NAMALWA (cell line): Measurements from ENCODE around the gene NTNG2.

Experiments used
- DNase-seq: peaks from one replicate; pipeline ENCODE4 v3.0.0-alpha.2; 2015; ENCODE audit warnings: low spot score

The NTNG2 gene

DNA sequence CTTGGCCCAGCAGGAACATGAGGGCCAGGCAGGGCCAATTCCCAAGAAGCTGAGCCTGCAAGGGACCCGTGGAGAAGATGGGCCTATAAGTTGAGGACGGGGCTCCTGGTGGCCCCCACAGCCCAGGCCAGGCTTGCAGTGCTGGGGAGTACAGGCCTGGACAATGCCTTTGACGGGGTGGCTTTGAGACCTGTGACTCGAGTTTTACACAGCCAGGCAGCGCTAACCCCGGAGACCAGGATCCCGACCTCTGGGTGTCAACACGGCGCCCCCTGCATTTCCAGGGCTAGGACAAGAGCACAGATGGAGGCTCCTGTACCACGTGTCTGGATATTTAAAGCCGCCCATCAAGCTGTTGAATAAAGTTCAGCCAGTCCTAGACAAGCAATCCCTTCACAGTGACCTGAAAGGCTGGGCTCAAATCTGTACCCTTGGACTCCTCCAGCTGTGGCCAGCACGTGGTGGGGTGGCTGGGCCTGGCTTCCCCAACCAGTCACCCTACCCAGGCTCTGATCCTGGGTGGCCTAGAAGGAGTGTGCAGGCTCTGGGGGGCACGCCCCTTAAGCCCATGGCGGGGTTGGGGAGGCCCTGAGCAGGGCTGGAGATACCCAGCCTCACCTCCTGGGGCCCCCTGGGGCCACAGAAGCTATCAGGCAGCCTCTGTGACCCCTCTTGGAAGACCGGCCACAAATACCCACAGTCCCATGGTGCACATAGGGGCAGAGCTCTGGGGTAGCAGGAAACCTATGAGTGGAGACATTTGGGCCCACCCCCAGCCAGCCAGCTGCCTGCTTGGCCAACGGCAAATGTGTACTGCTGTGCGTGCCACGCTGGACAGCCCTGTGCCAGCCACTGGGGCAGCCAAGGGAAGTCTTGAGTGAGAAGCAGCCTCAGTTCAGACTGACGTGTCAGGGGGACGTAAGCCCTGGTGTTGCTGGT lies 88.7 kb downstream of the NTNG2 start:
- no peak for DNase-seq

DNA sequence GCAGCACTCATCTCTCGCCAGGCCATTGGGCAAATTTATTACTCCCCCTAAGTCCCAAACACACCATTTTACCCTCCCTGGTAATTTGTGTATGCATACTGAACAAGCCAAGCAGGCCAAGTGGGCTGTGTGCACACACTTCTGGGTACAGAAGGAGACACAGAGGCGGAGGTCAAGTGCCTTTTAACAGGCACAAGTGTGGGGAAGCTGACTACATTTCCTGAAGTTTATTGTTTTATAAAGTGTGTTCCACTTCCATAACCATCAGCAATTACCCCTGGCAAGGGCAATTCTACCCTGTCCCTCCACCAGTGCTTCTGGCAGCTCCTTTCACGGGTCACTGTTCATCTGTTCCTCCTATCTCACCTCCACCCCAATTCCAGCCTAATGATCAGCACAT lies 99.0 kb downstream of the NTNG2 start:
- DNase-seq, result no peak

DNA sequence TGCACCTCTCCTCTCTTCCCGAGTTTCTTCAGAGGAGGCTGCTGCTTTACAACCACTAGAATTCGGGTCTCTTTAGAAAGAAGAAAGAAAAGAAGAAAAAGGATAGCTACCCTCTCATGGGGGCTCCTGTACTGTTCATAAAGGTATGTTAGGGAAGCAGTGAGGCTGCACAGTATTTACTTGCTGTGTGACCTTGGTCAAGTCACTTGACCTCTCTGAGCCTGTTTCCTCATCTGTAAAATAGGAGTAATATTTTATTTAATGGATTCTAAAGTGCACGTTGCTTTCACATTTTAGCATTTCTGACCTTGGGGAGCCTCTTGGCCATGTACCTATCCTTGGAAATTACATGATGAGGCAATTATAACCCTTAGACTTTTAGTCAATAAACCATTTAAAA lies 104.2 kb downstream of the NTNG2 start:
- no peak for DNase-seq

DNA sequence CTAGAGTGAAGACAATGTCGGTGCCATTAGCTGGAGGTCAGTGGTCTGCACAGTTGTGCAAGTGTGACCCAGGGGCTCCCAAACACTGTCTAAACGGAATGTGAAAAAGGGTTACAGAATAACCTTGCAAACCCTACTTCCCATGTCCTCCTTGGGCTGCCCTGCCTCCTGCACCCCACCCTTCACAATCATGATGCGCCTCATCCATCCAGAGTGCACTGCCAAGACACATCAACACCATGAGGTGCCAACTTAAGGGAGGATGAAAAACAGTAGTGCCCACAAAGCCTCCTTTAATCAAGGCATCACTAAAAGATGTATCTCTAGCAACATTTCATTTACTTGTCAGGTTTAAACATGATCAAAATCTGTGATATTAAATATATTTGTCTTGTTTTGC lies 105.8 kb downstream of the NTNG2 start:
- no peak for DNase-seq

DNA sequence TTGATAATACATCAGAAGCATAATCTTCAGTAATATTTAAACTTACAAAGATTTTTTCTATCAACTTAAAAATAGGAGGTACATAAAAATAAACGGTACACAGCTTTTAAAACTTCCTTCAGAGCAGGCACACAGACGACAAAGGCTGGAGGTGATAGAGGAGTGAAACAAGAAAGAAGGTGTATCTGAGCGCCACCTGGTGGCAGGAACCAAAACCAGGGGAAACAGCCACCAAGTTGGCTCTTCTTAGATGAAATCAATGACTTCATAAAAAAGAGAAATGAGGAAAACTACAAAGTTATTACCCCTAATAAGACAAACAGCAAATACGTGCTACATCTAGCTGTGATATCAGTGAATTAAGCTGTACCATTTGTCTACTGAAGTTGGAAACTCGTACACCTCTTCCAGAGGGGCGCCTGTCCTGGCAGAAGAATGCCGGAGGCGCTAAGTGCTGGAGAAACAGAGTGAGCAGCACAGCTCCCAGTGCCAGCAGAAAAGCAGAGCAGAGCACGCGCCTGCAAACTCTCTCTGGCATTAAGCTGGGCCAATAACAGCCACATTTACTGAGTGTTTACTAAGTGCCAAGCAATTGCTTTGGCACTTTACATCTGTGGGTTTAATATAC lies 107.0 kb downstream of the NTNG2 start:
- DNase-seq, result peak; percentile 83

DNA sequence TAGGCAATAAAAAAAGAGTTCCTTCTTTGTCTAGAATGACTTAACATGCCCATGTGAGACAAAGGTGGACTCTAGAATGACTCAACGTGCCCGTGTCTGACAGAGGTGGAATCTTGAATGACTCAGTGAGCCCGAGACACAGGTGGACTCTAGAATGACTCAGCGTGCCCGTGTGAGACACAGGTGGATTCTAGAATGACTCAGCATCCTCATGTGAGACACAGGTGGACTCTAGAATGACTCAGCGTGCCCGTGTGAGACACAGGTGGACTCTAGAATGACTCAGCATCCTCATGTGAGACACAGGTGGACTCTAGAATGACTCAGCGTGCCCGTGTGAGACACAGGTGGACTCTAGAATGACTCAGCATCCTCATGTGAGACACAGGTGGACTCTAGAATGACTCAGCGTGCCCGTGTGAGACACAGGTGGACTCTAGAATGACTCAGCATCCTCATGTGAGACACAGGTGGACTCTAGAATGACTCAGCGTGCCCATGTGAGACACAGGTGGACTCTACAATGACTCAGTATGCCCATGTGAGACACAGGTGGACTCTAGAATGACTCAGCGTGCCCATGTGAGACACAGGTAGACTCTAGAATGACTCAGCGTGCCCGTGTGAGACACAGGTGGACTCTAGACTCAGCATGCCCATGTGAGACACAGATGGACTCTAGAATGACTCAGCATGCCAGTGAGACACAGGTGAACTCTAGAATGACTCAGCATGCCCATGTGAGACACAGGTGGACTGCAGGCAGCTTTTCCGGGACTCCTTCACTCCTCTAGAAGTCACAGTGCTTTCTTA lies 108.1 kb downstream of the NTNG2 start:
- peak; percentile 23 for DNase-seq

DNA sequence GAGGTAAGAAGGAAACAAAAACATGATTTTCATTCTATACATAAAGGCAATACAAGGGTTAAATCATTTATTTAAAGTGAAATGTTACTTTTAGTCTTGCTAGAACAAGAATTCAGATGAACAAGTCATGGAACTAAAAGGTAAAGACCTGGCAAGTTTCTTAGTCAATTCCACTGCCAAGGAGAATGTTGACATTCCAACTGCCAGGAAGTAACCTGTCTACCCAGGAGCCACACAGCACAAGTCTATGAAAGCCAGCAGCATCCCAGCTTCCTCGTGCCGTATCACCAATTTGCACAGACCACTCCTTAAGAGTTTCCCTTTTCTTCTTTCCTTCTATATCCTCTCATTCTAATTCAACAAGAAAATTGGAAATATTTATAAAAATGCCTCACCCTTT lies 113.0 kb downstream of the NTNG2 start:
- no peak for DNase-seq

DNA sequence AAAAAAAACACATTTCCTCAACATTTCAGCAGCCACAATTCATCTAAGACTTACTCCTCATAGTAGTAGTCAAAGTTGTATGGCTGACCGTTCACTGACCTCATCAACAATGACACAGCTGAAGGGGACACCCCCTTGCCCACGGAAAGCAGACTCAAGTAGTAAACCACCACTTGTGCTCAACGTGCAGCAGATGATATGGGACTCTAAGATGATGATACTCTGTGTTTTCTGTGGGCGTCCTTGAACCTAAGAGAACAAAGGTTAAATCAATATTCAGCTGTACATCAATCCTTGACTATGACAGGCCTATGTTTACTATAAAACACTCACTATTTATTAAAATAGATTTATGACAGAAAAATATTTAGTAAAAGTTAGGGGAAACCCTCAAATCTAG lies 121.3 kb downstream of the NTNG2 start:
- no peak for DNase-seq

DNA sequence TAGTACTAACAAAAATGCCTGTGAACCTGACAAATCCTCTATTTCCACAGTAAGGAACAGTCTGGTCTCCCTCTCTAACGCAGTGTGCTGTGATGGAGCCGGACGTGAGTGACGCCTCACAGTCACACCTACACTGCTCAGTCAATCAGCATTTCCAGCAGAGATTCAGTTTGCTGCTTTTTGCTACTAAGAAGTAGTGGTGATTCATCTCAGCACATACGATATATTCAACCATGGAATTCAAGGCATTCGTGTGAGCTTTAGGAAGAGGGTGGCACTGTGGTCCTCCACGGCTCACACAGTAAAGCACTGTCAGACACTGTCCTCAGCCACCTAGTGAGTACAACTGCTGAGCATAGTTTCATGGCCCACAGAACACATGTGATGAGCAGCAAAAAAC lies 122.0 kb downstream of the NTNG2 start:
- no peak for DNase-seq

DNA sequence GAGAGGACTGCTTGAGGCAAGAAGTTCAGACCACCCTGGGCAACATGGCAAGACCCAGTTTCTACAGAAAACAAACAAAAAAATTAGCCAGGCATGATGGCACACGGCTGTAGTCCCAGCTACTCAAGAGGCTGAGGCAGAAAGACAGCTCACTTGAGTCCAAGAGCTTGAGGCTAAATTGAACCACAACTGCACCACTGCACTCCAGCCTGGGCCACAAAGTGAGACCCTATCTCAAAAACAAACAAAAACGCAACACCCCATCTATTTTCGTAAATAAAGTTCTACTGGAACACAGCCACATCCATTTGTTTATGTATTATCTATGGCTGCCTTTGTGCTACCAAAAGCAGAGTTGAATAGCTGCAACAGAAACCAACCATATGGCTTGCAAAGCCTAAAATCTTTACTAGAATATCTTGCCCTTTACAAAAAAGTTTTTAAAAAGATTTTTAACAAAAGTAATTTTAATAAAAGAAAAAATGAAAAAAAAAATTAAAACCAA lies 125.5 kb downstream of the NTNG2 start:
- no peak for DNase-seq

DNA sequence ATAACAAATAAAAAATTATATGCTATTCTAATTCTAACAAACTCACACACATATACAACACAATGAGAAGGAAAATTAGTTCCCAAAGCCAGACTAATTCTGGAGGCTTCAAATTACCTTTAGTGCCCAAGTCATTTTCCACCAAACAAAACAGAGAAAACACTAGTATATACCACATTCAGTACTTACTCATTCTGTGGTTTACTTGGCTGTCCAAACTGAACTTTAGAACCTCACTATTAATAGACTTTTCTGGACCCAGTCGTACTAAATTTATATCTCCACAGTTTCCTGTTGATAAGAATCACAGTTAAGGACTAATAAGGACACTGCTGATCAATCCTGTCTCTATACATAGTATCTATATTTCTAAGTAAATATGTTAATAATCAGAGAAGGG lies 126.5 kb downstream of the NTNG2 start:
- no peak for DNase-seq

DNA sequence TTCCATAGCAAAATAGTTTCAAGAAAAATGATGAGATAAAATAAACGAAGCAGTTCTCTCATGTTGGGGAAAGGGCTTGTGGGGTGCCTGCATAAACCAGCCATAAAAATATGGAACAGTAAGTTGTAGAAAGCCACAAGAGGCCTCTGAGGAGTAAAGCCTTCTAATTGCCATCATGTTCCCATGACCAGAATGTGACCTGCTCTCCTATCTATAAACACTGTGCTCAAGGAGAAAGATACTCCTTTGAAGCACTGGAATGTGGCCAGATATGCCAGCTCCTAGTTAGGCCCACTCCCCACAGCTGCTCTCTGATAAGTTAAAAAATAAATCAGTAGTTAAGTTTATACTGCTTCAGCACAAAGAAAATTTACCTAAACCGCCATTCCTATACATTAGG lies 127.1 kb downstream of the NTNG2 start:
- DNase-seq, result no peak

DNA sequence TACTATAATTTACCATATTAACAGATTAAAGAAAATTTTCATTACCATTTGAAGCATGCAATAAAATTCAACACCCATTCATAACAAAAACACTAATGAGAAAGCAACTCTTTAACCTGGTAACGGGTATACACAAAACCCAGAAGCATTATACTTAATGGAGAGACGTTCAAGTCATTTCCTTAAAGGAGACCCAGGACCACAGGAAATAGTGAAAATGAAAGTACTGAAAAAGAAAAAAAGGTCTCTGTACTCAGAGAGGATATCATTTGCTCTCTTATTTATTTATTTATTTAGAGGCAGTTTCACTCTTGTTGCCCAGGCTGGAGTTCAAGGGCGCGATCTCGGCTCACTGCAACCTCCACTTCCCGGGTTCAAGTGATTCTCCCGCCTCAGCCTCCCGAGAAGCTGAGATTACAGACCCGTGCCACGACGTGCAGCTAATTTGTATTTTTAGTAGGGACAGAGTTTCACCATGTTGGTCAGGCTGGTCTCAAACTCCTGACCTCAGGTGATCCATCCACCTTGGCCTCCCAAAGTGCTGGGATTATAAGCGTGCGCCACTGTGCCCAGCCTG lies 131.4 kb downstream of the NTNG2 start:
- no peak for DNase-seq
